DOHH2 (cell line): ENCODE data around the gene PLEKHS1.

ENCODE experiments used
- CTCF ChIP-seq: fragments of 200-600 bp; sonication (generic); IDR thresholded peaks from one replicate; pipeline ENCODE4 v1.5.1; 2014; ENCODE audit warnings: antibody characterized with exemption, mild to moderate bottlenecking, low read depth, low read length; ENCODE audit not compliant: poor library complexity, severe bottlenecking
- EZH2phosphoT487 ChIP-seq: fragments of 200-600 bp; sonication (generic); IDR thresholded peaks from 2 replicates; pipeline ENCODE4 v1.6.1; 2017; ENCODE audit warnings: borderline replicate concordance, mild to moderate bottlenecking, antibody characterized with exemption, low read length, moderate library complexity, mixed read lengths

- TF ChIP-seq CTCF (no peak), EZH2phosphoT487 (no peak)
Measured at GRCh38 chr10:113720386-113720785, 31.1 kb upstream of the PLEKHS1 start.
